DND-41 (cell line): Measurements from ENCODE around the gene WDR5.

Experiments used
- ATAC-seq: fragments of 200-7000 bp; cut with Tn5 transposase; 3 replicates; pipeline ENCODE4 v1.9.1; 2021; ENCODE audit warnings: low read depth; ENCODE audit not compliant: insufficient read depth
- DNase-seq: peaks from one replicate; pipeline ENCODE4 v3.0.0-alpha.2; 2020
- H2AFZ ChIP-seq: 2 replicates; pipeline ENCODE4 v1.6.0; 2012; ENCODE audit warnings: low read depth, low read length
- H3K27ac ChIP-seq: 2 replicates; pipeline ENCODE4 v1.5.1; 2012; ENCODE audit warnings: low read length, inconsistent platforms
- H3K27me3 ChIP-seq: fragments of 200-600 bp; sonication (generic); 2 replicates; pipeline ENCODE4 v1.6.0; 2012; ENCODE audit warnings: low read length, mild to moderate bottlenecking, inconsistent platforms; ENCODE audit not compliant: insufficient read depth, poor library complexity
- H3K36me3 ChIP-seq: 2 replicates; pipeline ENCODE4 v1.5.1; 2012; ENCODE audit warnings: low read length, inconsistent platforms; ENCODE audit not compliant: insufficient read depth
- H3K4me1 ChIP-seq: 2 replicates; pipeline ENCODE4 v1.5.1; 2012; ENCODE audit warnings: mild to moderate bottlenecking, low read length; ENCODE audit not compliant: insufficient read depth
- H3K4me2 ChIP-seq: 2 replicates; pipeline ENCODE4 v1.6.0; 2012; ENCODE audit warnings: mild to moderate bottlenecking, moderate library complexity, low read length, inconsistent platforms; ENCODE audit not compliant: insufficient read depth
- H3K4me3 ChIP-seq, 2 experiments: fragments of 200-600 bp in 1 of 2; shearing (Covaris generic) in 1 of 2; 2 replicates each; pipeline ENCODE4 v1.5.1; 2012 to 2016; ENCODE audit warnings: inconsistent platforms in 2 of 2, low read length in 2 of 2, mild to moderate bottlenecking in 2 of 2, low read depth in 1 of 2, moderate library complexity in 1 of 2
- H3K79me2 ChIP-seq: 2 replicates; pipeline ENCODE4 v1.6.0; 2012; ENCODE audit warnings: low read length, inconsistent platforms; ENCODE audit not compliant: insufficient read depth
- H3K9ac ChIP-seq: 2 replicates; pipeline ENCODE4 v1.6.0; 2012; ENCODE audit warnings: low read depth, mild to moderate bottlenecking, inconsistent platforms, low read length, moderate library complexity
- H3K9me3 ChIP-seq: 2 replicates; pipeline ENCODE4 v1.5.1; 2012; ENCODE audit warnings: low read length, moderate library complexity, mild to moderate bottlenecking, inconsistent platforms; ENCODE audit not compliant: insufficient read depth, severe bottlenecking
- H4K20me1 ChIP-seq: 2 replicates; pipeline ENCODE4 v1.6.0; 2012; ENCODE audit warnings: low read length; ENCODE audit not compliant: insufficient read depth
- CTCF ChIP-seq: IDR thresholded peaks from 2 replicates; pipeline ENCODE4 v1.5.1; 2012; ENCODE audit warnings: borderline replicate concordance, low read length, moderate library complexity, mild to moderate bottlenecking; ENCODE audit not compliant: poor library complexity, severe bottlenecking; ENCODE audit errors: extremely low read depth
- EZH2 ChIP-seq: IDR thresholded peaks from 3 replicates; pipeline ENCODE4 v1.6.1; 2012; ENCODE audit warnings: borderline replicate concordance, low read depth, mild to moderate bottlenecking, moderate library complexity, low read length, inconsistent platforms; ENCODE audit not compliant: severe bottlenecking

Gene WDR5

GRCh38 chr9:134174073-134174449 is 38.2 kb downstream of the WDR5 start:
- no peak overlapping the region for H3K27ac ChIP-seq
- peaks cover 2% of the 10 kb centered on the region; the same call in 1 of the 2 replicates for H4K20me1 ChIP-seq
- H2AFZ ChIP-seq = no peak overlapping the region
- ATAC-seq (no peak), DNase-seq (no peak)
- TF ChIP-seq EZH2 (no peak), CTCF (no peak)
- no peaks in the 10 kb centered on the region for H3K4me1 ChIP-seq
- no peaks in the 10 kb centered on the region for H3K36me3 ChIP-seq
- no peak overlapping the region for H3K4me2 ChIP-seq
- no peaks in the 10 kb centered on the region for H3K27me3 ChIP-seq
- H3K9ac ChIP-seq = no peak overlapping the region
- no peak overlapping the region for H3K4me3 ChIP-seq
- no peaks in the 10 kb centered on the region for H3K79me2 ChIP-seq
- no peaks in the 10 kb centered on the region for H3K9me3 ChIP-seq

DNA sequence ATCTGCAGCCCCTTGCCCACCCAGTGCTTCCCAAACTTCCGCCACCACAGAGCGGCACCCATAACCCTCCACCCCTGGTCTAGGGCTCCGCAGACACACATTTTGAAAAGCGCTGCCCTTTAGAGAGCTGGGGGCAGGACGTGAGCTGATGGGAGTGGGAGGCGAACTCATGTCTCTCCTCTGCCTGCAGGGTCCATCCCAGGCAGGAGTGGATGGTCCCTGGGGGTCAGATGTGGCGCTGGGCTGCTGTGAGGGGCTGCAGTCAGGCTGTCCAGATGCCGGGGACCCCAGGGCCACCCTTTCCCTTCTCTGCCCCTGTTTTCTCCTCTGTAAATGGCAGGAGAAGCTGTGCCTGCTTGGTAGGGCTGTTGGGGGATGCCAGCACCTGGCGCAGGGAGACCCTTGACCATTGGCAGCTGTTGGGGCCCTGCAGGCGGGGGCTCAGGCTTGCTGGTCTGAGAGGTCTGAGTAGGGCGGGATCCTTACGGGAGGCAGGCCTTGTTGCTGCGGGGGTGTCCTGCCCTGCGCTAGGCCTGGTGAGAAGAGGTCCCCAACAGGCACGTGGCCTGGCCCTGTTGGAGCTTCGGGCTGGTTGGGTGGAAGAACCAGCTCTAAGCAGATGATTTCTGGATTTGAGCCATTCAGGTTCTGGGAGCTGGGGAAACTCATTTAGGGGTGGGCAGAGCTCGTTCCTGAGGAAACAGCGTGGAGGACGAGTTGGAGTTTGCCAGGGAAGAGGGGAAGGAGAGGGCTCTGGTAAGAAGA is 38.8 kb downstream of the WDR5 start:
- Histone ChIP-seq H2AFZ (no peak overlapping the region), H3K27me3 (no peaks in the 10 kb centered on the region), H3K9me3 (no peaks in the 10 kb centered on the region), H3K36me3 (no peaks in the 10 kb centered on the region), H3K9ac (no peak overlapping the region), H4K20me1 (peaks cover 2% of the 10 kb centered on the region; the same call in 1 of the 2 replicates), H3K27ac (no peak overlapping the region), H3K79me2 (no peaks in the 10 kb centered on the region), H3K4me2 (no peak overlapping the region), H3K4me1 (no peaks in the 10 kb centered on the region), H3K4me3 (no peak overlapping the region)
- DNase-seq (no peak), ATAC-seq (no peak)
- TF ChIP-seq EZH2 (no peak), CTCF (no peak)

DNA sequence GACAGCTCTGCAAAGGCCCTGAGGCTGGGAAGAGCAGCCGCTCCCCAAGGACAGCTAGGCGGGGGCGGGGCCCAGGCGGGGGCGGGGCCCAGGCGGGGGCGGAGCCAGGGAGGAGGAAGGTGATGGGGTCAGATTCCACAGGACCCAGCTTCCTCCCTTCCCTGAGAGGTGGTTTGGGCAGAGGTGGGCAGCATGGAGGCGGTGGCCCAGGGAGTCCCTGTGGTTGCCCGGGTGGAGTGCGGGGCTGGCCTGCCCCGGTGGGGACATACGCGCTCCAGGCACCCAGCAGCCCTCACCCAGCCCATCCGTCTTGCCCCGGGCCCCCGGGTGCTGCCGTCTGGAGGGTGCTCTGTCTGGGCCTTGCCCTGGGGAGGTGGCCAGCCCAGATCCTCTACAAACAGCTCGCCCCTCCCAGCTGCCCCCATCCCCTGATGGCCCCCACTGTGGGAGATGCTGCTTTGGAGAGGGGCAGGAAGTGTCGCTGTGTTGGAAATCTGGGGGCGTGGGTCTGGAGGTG is 39.5 kb downstream of the WDR5 start:
- Histone ChIP-seq H3K27ac (no peak overlapping the region), H3K79me2 (no peaks in the 10 kb centered on the region), H3K27me3 (no peaks in the 10 kb centered on the region), H3K4me2 (no peak overlapping the region), H3K9ac (no peak overlapping the region), H3K36me3 (no peaks in the 10 kb centered on the region), H3K9me3 (no peaks in the 10 kb centered on the region), H3K4me3 (no peak overlapping the region), H4K20me1 (peaks cover 2% of the 10 kb centered on the region; the same call in 1 of the 2 replicates), H3K4me1 (no peaks in the 10 kb centered on the region), H2AFZ (no peak overlapping the region)
- DNase-seq = no peak
- no peak for ATAC-seq
- TF ChIP-seq EZH2 (no peak), CTCF (no peak)
